Parathyroid adenoma (tissue), 2 donors: Measurements from ENCODE around the gene TUFM.
"Not testable (repeated sequence)": the region's sequence is repeated elsewhere in the genome, so short reads cannot be mapped to it uniquely, and the experiment has no call there.

Source experiments
- H2AFZ ChIP-seq: fragments of 300-600 bp; sonication (generic); one replicate; pipeline ENCODE4 v1.7.0; 2017; ENCODE audit warnings: antibody characterized with exemption, mild to moderate bottlenecking
- H3K27ac ChIP-seq: fragments of 300-600 bp; sonication (generic); one replicate; pipeline ENCODE4 v1.7.0; 2017
- H3K27me3 ChIP-seq: fragments of 300-600 bp; sonication (generic); one replicate; pipeline ENCODE4 v1.7.0; 2017; ENCODE audit warnings: low read length; ENCODE audit not compliant: control insufficient read depth, insufficient read depth
- H3K36me3 ChIP-seq: fragments of 300-600 bp; sonication (generic); one replicate; pipeline ENCODE4 v1.7.0; 2017; ENCODE audit warnings: low read length; ENCODE audit not compliant: control insufficient read depth, insufficient read depth
- H3K4me1 ChIP-seq: fragments of 300-600 bp; sonication (generic); one replicate; pipeline ENCODE4 v1.7.0; 2017; ENCODE audit warnings: control low read depth
- H3K4me2 ChIP-seq: fragments of 300-600 bp; sonication (generic); one replicate; pipeline ENCODE4 v1.7.0; 2017; ENCODE audit warnings: low read length
- H3K4me3 ChIP-seq: fragments of 300-600 bp; sonication (generic); one replicate; pipeline ENCODE4 v1.7.0; 2017; ENCODE audit warnings: low read depth, low read length
- H3K79me2 ChIP-seq: fragments of 300-600 bp; sonication (generic); one replicate; pipeline ENCODE4 v1.7.0; 2017; ENCODE audit warnings: control low read depth
- H3K9ac ChIP-seq: fragments of 300-600 bp; sonication (generic); one replicate; pipeline ENCODE4 v1.7.0; 2017; ENCODE audit warnings: mild to moderate bottlenecking
- H3K9me3 ChIP-seq: fragments of 300-600 bp; sonication (generic); one replicate; pipeline ENCODE4 v1.7.0; 2017; ENCODE audit warnings: low read length; ENCODE audit not compliant: control insufficient read depth
- TF ChIP-seq, protein P1 (sequence below): fragments of 300-600 bp; sonication (generic); IDR thresholded peaks from one replicate; pipeline ENCODE4 v1.7.0; 2017; ENCODE audit warnings: antibody characterized with exemption, mild to moderate bottlenecking
- donor health status: primary hyperparathyroidism.

Gene TUFM

DNA sequence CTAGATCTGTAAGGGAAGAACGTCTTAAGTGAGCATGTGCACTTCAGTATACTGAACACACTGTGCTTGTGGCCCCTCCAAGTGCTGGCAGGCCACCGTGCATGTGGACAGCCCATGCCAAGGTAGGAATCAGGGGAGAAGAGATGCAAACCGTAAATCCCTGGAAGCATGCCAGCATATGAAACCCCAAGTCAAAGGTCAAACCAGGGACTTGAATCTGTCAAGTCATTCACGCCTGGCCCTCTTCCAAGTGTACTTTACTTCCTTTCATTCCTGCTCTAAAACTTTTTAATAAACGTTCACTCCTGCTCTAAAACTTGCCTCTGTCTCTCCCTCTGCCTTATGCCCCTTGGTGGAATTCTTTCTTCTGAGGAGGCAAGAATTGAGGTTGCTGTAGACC lies 26.1 kb downstream of the TUFM start:
- Histone ChIP-seq H3K4me1 (peaks cover 6% of the 10 kb centered on the region), H3K4me3 (no peak overlapping the region), H3K9ac (no peak overlapping the region), H3K79me2 (peaks cover 6% of the 10 kb centered on the region), H3K36me3 (no peaks in the 10 kb centered on the region), H3K27ac (no peak overlapping the region), H3K9me3 (no peaks in the 10 kb centered on the region), H3K4me2 (no peak overlapping the region), H3K27me3 (no peaks in the 10 kb centered on the region), H2AFZ (no peak overlapping the region)
- TF ChIP-seq, protein P1, sequence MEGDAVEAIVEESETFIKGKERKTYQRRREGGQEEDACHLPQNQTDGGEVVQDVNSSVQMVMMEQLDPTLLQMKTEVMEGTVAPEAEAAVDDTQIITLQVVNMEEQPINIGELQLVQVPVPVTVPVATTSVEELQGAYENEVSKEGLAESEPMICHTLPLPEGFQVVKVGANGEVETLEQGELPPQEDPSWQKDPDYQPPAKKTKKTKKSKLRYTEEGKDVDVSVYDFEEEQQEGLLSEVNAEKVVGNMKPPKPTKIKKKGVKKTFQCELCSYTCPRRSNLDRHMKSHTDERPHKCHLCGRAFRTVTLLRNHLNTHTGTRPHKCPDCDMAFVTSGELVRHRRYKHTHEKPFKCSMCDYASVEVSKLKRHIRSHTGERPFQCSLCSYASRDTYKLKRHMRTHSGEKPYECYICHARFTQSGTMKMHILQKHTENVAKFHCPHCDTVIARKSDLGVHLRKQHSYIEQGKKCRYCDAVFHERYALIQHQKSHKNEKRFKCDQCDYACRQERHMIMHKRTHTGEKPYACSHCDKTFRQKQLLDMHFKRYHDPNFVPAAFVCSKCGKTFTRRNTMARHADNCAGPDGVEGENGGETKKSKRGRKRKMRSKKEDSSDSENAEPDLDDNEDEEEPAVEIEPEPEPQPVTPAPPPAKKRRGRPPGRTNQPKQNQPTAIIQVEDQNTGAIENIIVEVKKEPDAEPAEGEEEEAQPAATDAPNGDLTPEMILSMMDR: no peak

DNA sequence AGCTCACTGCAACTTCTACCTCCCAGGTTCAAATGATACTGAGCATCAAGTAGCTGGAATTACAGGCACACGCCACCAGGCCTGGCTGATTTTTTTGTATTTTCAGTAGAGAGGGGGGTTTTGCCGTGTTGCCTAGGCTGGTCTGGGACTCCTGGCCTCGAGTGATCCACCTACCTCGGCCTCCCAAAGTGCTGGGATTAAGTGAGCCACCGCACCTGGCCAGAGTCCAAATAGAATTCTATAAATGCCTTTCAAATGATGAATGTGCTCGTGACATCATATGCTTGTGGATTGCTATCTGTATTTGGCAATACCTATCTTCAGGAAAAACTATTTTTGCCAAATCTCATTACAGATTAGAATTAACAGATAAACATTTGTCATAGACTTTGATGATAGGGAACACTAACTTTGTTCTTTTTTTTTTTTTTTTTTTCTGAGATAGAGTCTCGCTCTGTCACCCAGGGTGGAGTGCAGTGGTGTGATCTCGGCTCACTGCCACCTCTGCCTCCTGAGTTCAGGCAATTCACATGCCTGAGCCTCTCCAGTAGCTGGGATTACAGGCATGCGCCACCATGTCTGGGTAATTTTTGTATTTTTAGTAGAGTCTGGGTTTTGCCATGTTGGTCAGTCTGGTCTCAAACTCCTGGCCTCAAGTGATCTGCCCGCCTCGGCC lies 38.6 kb downstream of the TUFM start:
- not testable (repeated sequence) for H3K9me3 ChIP-seq, H3K4me3 ChIP-seq, H3K4me2 ChIP-seq, H3K36me3 ChIP-seq, H3K9ac ChIP-seq, H3K27ac ChIP-seq, H3K27me3 ChIP-seq, H3K79me2 ChIP-seq, H2AFZ ChIP-seq, H3K4me1 ChIP-seq

DNA sequence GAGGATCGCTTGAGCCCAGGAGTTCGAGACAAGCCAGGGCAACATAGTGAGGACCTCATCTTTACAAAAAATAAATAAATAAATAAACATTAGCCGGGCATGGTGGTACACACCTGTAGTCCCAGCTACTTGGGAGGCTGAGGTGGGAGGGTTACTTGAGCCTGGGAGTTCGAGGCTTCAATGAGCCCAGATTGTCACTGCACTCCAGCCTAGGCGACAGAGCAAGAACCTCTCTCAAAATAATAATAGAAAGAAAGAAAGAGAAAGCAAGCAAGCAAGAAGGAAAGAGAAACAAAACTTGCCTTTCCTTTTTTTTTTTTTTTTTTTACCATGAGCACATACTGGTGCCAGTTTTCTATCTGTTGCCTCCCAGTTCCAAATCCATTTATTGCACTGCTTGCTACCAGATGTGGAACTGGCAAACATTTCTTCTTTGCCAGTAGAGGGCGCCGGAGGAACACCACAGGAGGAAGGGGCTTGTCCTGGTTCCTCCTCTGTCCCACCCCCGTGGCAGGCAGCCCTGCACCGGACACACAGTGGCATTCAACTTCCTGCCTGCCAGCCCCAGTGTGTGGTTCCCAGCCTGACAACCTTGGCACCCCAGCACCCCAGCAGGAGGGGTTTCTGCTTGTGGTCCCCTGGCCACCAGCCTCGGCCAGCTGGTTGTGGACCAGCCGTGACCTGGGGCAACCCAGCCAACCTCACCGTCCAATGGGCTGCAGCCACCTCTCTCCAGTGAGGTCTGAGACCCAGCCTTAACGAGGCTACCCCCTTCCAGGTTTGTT lies 43.7 kb downstream of the TUFM start:
- TF ChIP-seq, protein P1: peak; percentile 44
- H3K27ac ChIP-seq, H3K4me2 ChIP-seq, H3K27me3 ChIP-seq, H3K4me1 ChIP-seq, H3K9me3 ChIP-seq, H3K79me2 ChIP-seq, H3K36me3 ChIP-seq, H3K4me3 ChIP-seq, H3K9ac ChIP-seq: not testable (repeated sequence)
- H2AFZ ChIP-seq: peak overlapping the region; percentile 56
